ENCODE measurements around the gene RETNLB.

GRCh38 chr3:108767253-108767652 lies 10.0 kb upstream of the RETNLB start:
- TF ChIP-seq SP1 (IDR thresholded peaks at IDR 0.05) (no peak), CTCF (IDR thresholded peaks at IDR 0.05; ENCODE audit: low read depth, low read length, missing input control) (no peak)
